Measurements from ENCODE around the gene SLC44A4. TPM values are rescaled to one million over a fixed set of nuclear protein-coding genes. Genes with fewer than 3 reads are reported as not detected.

The SLC44A4 gene
- total and polyA plus RNA-seq, 4 experiments from 2014 or later: 0.11 TPM; not detected in 3

DNA sequence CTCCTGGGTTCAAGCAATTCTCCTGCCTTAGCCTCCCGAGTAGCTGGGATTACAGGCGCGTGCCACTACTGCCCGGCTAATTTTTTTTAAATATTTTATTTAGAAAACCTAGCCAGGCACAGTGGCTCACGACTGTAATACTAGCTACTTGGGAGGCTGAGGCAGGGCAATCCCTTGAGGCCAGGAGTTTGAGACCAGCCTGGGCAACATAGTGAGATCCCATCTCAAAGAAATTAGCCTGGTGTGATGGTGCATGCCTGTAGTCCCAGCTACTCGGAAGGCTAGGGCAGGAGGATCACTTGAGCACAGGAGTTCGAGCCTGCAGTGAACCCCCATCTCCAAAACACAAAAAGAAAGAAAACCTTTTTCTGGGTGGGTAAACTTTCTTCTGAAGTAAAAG, 2.4 kb downstream of the SLC44A4 start:
- peaks cover 20% of the 10 kb centered on the region for H3K36me3 ChIP-seq (ENCODE audit: insufficient read depth, low read length)
- no peak overlapping the region for H3K27ac ChIP-seq (ENCODE audit: low read depth, low read length)
- H3K4me1 ChIP-seq (ENCODE audit: insufficient read depth, low read length): no peaks in the 10 kb centered on the region
- peaks cover 14 to 19% of the 10 kb centered on the region in 2 donors for H3K36me3 Mint-ChIP-seq
- intact Hi-C loops (cut with micrococcal nuclease): no loop called here
- DNase-seq: no peak
- H3K9me3 Mint-ChIP-seq: no peaks in the 10 kb centered on the region
- H3K27ac Mint-ChIP-seq: no peak overlapping the region
- peaks cover 0 to 3% of the 10 kb centered on the region in 2 donors for H3K27me3 Mint-ChIP-seq
- CTCF ChIA-PET (ENCODE audit: partially characterized antibody): interaction anchor here (1.5 to 3.2 kb wide), 2 partner anchors 12 to 186 kb away, joined by 3 to 18 read pairs; no protein-coding TSS in a partner anchor
- H3K27me3 ChIP-seq (ENCODE audit: insufficient read depth, low read length): no peaks in the 10 kb centered on the region
- H3K9me3 ChIP-seq (ENCODE audit: control insufficient read depth in 1 of 2, low read length in 2 of 2): no peaks in the 10 kb centered on the region
- H3K4me3 ChIP-seq (ENCODE audit: low read length in 2 of 2): no peak overlapping the region
- H3K4me1 Mint-ChIP-seq: peaks cover 0 to 6% (median 4%) of the 10 kb centered on the region in 4 donors
- H3K4me3 Mint-ChIP-seq: no peak overlapping the region
- POLR2A ChIA-PET (ENCODE audit: partially characterized antibody): no interaction called here

DNA sequence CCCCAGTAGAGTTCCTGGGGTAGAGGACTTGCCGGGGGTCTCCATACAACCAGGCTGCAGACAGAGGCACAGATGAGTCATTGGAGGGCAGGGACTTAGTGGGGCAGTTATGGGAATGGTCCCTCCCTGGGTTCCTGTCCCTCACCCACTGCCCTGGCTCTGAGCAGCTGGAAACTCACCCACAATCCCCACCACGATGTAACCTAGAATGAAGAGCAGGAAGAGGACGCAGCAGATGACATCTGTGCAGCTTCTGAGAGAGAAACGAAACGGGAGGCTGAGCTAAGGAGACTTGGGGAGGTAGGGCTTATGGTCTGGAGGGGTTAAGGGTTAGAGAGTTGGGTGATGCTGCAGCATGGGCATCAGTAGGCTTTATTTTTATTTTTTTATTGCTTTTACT, 2.9 kb downstream of the SLC44A4 start:
- intact Hi-C loops (cut with micrococcal nuclease): no loop called here
- ChIA-PET POLR2A (ENCODE audit: partially characterized antibody) (no interaction called here), CTCF (ENCODE audit: partially characterized antibody) (interaction anchor here (1.0 to 3.2 kb wide), 3 partner anchors 8 to 185 kb away, joined by 3 to 18 read pairs (median 3); no protein-coding TSS in a partner anchor)
- Mint-ChIP-seq H3K9me3 (no peaks in the 10 kb centered on the region), H3K36me3 (peaks cover 9 to 14% of the 10 kb centered on the region in 2 donors), H3K4me1 (peaks cover 0 to 8% (median 6%) of the 10 kb centered on the region in 4 donors), H3K27ac (peak overlapping the region in 2 of 7 donors; percentile 61 to 73), H3K4me3 (no peak overlapping the region), H3K27me3 (peaks cover 0 to 3% of the 10 kb centered on the region in 2 donors)
- DNase-seq: no peak
- Histone ChIP-seq H3K36me3 (ENCODE audit: insufficient read depth, low read length) (peaks cover 15% of the 10 kb centered on the region), H3K27me3 (ENCODE audit: insufficient read depth, low read length) (no peaks in the 10 kb centered on the region), H3K4me3 (ENCODE audit: low read length in 2 of 2) (no peak overlapping the region), H3K27ac (ENCODE audit: low read depth, low read length) (no peak overlapping the region), H3K9me3 (ENCODE audit: control insufficient read depth in 1 of 2, low read length in 2 of 2) (no peaks in the 10 kb centered on the region), H3K4me1 (ENCODE audit: insufficient read depth, low read length) (no peaks in the 10 kb centered on the region)

DNA sequence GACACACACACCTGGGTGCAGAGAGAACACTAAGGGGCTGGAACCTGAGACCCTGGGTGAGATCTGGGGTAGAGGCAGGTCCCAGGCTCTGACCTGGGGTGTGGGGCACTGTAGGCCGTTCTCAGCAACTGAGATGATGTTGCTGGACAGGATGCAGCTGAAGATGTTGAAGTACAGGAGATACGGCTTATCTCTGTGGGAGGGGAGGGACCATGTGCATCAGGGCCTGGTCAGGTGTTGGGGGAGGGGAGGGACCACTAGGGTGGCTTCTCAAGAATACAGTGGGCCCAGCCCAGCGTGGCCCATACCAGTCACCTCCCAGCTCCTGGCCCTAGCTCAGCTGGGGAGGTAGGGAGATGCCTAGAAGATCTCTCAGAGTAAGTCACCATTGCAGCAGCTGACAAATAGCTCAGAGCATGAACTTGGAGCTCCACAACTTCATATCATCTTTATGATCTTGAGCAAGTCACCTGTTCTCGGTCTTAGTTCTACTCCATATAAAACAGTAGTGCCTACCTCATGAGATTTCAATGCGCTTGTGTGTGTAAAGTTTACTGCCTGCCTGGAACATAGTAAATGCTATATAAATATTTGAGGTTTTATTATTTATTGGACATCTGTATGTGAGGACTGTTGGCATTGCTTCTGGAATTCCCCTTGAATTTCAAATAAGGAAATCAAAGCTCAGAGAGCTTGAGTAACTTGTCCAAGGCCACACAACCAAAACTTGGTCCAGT, 3.8 kb downstream of the SLC44A4 start:
- Mint-ChIP-seq H3K36me3 (peaks cover 5 to 6% of the 10 kb centered on the region in 2 donors), H3K9me3 (no peaks in the 10 kb centered on the region), H3K27me3 (peaks cover 0 to 3% of the 10 kb centered on the region in 2 donors), H3K4me3 (no peak overlapping the region), H3K27ac (peak overlapping the region in 3 of 7 donors; percentile 6 to 41 (median 29)), H3K4me1 (peaks cover 0 to 8% (median 6%) of the 10 kb centered on the region in 4 donors)
- intact Hi-C loops (cut with micrococcal nuclease): no loop called here
- Histone ChIP-seq H3K4me3 (ENCODE audit: low read length in 2 of 2) (no peak overlapping the region), H3K27ac (ENCODE audit: low read depth, low read length) (no peak overlapping the region), H3K4me1 (ENCODE audit: insufficient read depth, low read length) (no peaks in the 10 kb centered on the region), H3K36me3 (ENCODE audit: insufficient read depth, low read length) (peaks cover 6% of the 10 kb centered on the region), H3K27me3 (ENCODE audit: insufficient read depth, low read length) (no peaks in the 10 kb centered on the region), H3K9me3 (ENCODE audit: control insufficient read depth in 1 of 2, low read length in 2 of 2) (no peaks in the 10 kb centered on the region)
- DNase-seq: no peak
- ChIA-PET CTCF (ENCODE audit: partially characterized antibody) (interaction anchor here (1.0 to 3.2 kb wide), 3 partner anchors 8 to 184 kb away, joined by 3 to 18 read pairs (median 3); no protein-coding TSS in a partner anchor), POLR2A (ENCODE audit: partially characterized antibody) (interaction anchor here (1.1 kb wide), 1 partner anchor 182 kb away, joined by 5 read pairs; no protein-coding TSS in a partner anchor)

DNA sequence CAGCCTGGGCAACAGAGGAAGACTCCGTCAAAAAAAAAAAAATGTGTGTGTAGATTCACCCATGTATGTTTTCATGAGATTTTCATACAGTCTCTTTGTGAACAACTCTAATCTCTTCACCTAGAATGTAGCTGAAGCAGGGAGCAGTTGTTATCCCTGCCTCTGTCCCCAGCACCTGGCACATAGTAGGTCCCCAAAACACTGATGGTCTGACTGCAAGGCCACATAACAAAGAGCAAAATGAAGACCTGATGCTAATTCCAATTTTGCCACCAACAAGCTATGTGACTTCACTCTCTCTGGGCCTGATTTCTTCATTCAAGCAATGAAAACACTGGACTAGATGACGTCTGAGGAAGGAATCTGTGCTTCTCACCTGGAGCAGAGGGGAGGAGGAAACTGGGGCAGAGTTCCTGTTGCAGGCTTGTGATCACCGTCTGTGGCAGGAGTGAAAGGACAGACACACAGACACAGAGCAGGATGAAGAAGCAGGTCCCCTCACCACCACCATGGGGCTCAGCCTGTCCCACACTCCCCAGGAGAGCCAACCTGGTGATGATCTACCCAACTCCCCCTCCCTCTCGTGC, 4.6 kb downstream of the SLC44A4 start:
- Mint-ChIP-seq H3K4me3 (no peak overlapping the region), H3K27me3 (peaks cover 0 to 3% of the 10 kb centered on the region in 2 donors), H3K27ac (peak overlapping the region in 4 of 7 donors; percentile 7 to 85 (median 56)), H3K36me3 (no peaks in the 10 kb centered on the region), H3K4me1 (peaks cover 0 to 6% (median 6%) of the 10 kb centered on the region in 4 donors), H3K9me3 (no peaks in the 10 kb centered on the region)
- CTCF ChIA-PET (ENCODE audit: partially characterized antibody): interaction anchor here (3.2 kb wide), 1 partner anchor 14 kb away, joined by 18 read pairs; no protein-coding TSS in a partner anchor
- Histone ChIP-seq H3K27ac (ENCODE audit: low read depth, low read length) (no peak overlapping the region), H3K27me3 (ENCODE audit: insufficient read depth, low read length) (no peaks in the 10 kb centered on the region), H3K4me3 (ENCODE audit: low read length in 2 of 2) (no peak overlapping the region), H3K9me3 (ENCODE audit: control insufficient read depth in 1 of 2, low read length in 2 of 2) (no peaks in the 10 kb centered on the region), H3K36me3 (ENCODE audit: insufficient read depth, low read length) (no peaks in the 10 kb centered on the region), H3K4me1 (ENCODE audit: insufficient read depth, low read length) (no peaks in the 10 kb centered on the region)
- intact Hi-C loops (cut with micrococcal nuclease): no loop called here
- POLR2A ChIA-PET (ENCODE audit: partially characterized antibody): interaction anchor here (1.1 kb wide), 1 partner anchor 181 kb away, joined by 5 read pairs; no protein-coding TSS in a partner anchor
- no peak for DNase-seq

DNA sequence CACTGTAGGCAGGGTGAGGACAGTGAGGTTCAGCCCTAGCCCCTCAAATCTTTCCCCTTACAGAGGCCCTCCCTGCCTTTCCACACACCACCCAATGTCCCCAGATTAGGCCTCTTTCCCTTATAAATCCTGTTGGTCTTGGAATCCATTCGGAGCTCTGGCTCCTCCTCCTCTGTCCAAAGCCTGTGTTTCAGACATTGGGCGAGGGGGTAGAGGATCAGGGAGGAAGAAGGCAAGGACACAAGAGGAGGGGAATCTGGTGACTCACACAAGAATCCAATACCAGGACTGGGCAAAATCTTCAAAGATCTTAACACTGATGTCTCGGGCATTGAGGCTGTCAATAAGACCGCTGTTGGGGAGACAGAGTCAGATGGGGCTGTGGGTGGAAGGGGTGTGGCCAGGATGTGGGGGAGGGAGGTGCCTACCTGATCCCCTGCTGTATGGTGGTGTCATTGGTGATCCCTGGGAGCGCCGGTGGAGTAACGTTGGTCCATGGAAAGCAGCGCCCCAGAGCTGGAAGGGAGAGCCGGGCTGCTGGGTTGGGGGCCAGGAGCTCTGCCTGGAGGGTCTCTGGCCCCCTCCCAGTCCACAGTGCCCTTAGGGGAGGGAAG, 7.6 kb downstream of the SLC44A4 start:
- Histone ChIP-seq H3K4me1 (ENCODE audit: insufficient read depth, low read length) (no peaks in the 10 kb centered on the region), H3K36me3 (ENCODE audit: insufficient read depth, low read length) (no peaks in the 10 kb centered on the region), H3K27me3 (ENCODE audit: insufficient read depth, low read length) (no peaks in the 10 kb centered on the region), H3K4me3 (ENCODE audit: low read length in 2 of 2) (no peak overlapping the region), H3K9me3 (ENCODE audit: control insufficient read depth in 1 of 2, low read length in 2 of 2) (no peaks in the 10 kb centered on the region), H3K27ac (ENCODE audit: low read depth, low read length) (no peak overlapping the region)
- DNase-seq: no peak
- ChIA-PET CTCF (ENCODE audit: partially characterized antibody) (interaction anchor here (1.1 kb wide), 1 partner anchor 18 kb away, joined by 3 read pairs; no protein-coding TSS in a partner anchor), POLR2A (ENCODE audit: partially characterized antibody) (interaction anchor here (0.5 kb wide), 1 partner anchor 321 kb away, joined by 5 read pairs; no protein-coding TSS in a partner anchor)
- intact Hi-C loops (cut with micrococcal nuclease): no loop called here
- Mint-ChIP-seq H3K27me3 (peaks cover 0 to 3% of the 10 kb centered on the region in 2 donors), H3K4me1 (peaks cover 0 to 6% (median 6%) of the 10 kb centered on the region in 4 donors), H3K4me3 (no peak overlapping the region), H3K9me3 (no peaks in the 10 kb centered on the region), H3K27ac (peak overlapping the region in 2 of 7 donors; percentile 22 to 47), H3K36me3 (no peaks in the 10 kb centered on the region)

DNA sequence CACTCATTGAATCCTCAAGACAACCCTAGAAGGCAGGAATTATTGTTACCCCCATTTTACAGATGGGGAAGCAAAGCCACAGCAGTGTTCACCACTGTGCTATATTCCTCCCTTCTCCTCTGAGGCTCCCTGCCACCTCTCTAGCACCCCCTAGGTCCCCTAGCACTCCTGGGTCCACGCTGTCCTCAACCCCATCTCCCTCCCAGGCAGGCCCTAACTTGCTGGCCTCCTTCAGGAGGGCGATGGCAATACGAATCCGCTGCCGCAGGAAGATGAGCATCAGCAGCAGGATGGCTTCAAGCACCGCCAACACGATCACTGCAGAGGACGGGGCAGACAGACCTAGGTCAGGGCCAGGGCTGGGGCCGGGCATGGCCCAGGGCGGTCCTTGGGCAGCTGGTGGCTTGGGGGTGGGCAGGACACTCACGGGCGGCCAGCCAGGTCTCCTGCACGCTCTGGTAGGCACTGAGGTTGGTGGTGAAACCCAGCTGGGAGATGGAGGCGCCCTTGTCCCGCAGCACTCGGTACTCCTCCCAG, 8.3 kb downstream of the SLC44A4 start:
- Histone ChIP-seq H3K27ac (ENCODE audit: low read depth, low read length) (no peak overlapping the region), H3K9me3 (ENCODE audit: control insufficient read depth in 1 of 2, low read length in 2 of 2) (no peaks in the 10 kb centered on the region), H3K4me1 (ENCODE audit: insufficient read depth, low read length) (no peaks in the 10 kb centered on the region), H3K4me3 (ENCODE audit: low read length in 2 of 2) (no peak overlapping the region), H3K27me3 (ENCODE audit: insufficient read depth, low read length) (no peaks in the 10 kb centered on the region), H3K36me3 (ENCODE audit: insufficient read depth, low read length) (no peaks in the 10 kb centered on the region)
- Mint-ChIP-seq H3K27me3 (peaks cover 0 to 3% of the 10 kb centered on the region in 2 donors), H3K4me3 (no peak overlapping the region), H3K36me3 (no peaks in the 10 kb centered on the region), H3K9me3 (no peaks in the 10 kb centered on the region), H3K27ac (no peak overlapping the region), H3K4me1 (peaks cover 0 to 6% (median 3%) of the 10 kb centered on the region in 4 donors)
- POLR2A ChIA-PET (ENCODE audit: partially characterized antibody): no interaction called here
- no peak for DNase-seq
- CTCF ChIA-PET (ENCODE audit: partially characterized antibody): no interaction called here
- intact Hi-C loops (cut with micrococcal nuclease): no loop called here
